Activated T-helper 1 cell treated with anti-CD3 and anti-CD28 coated beads, Interleukin-12 subunit alpha, Interleukin-12 subunit beta, Interleukin-2, Interleukin-4 antibody, amounts not matched to agents 30 ng/mL and 10 ng/mL and 1 ng/mL, durations not matched to agents 14 hours and 24 hours and 36 hours (primary cell): Measurements from ENCODE around the gene IPCEF1. TPM values are rescaled to one million over a fixed set of nuclear protein-coding genes. Genes with fewer than 3 reads are reported as not detected.

Experiments
- DNase-seq: peaks from one replicate; pipeline ENCODE4 v3.0.0; 2021; ENCODE audit warnings: low spot score
- H3K27ac Mint-ChIP-seq: one replicate; pipeline ENCODE4 v1.8.0; 2021; ENCODE audit warnings: mild to moderate bottlenecking, mixed read lengths
- H3K27me3 Mint-ChIP-seq: one replicate; pipeline ENCODE4 v1.8.0; 2022; ENCODE audit warnings: mild to moderate bottlenecking, moderate library complexity, mixed read lengths; ENCODE audit not compliant: insufficient read depth
- H3K36me3 Mint-ChIP-seq: one replicate; pipeline ENCODE4 v1.8.0; 2021; ENCODE audit warnings: low read depth, mixed read lengths
- H3K4me1 Mint-ChIP-seq: one replicate; pipeline ENCODE4 v1.8.0; 2021; ENCODE audit warnings: low read depth, mixed read lengths
- H3K4me3 Mint-ChIP-seq: one replicate; pipeline ENCODE4 v1.8.0; 2021; ENCODE audit warnings: mild to moderate bottlenecking, moderate library complexity, mixed read lengths
- H3K9me3 Mint-ChIP-seq: one replicate; pipeline ENCODE4 v1.8.0; 2021; ENCODE audit warnings: mixed read lengths
- intact Hi-C: fragments of 100-400 bp; cut with micrococcal nuclease; formaldehyde crosslinking; loops from one replicate; pipeline ENCODE4 v1.15.1; 2024
- total RNA-seq: library from RNA; stranded (reverse); gene quantifications from 2 replicates; pipeline ENCODE4 v1.2.3, GENCODE V29; 2022

IPCEF1 gene
- 4.2 and 5.1 TPM in 2 replicates for total RNA-seq

- no peak within 1 kb of the TSS for H3K27ac Mint-ChIP-seq
Measured at GRCh38 chr6:154356690-154357089, at the start of gene IPCEF1. IPCEF1 (minus strand) TSS chr6:154356803; CDS start chr6:154265947, 90,856 bp downstream.

GRCh38 chr6:154406301-154406700 lies 49.7 kb upstream of the IPCEF1 start:
- no peaks in the 10 kb centered on the region for H3K9me3 Mint-ChIP-seq
- DNase-seq, result no peak
- peaks cover 6% of the 10 kb centered on the region for H3K4me1 Mint-ChIP-seq
- intact Hi-C loops, result no loop called here
- peaks cover 3% of the 10 kb centered on the region for H3K27me3 Mint-ChIP-seq
- H3K36me3 Mint-ChIP-seq, result no peaks in the 10 kb centered on the region
- H3K27ac Mint-ChIP-seq, result no peak overlapping the region
- no peak overlapping the region for H3K4me3 Mint-ChIP-seq

More at GRCh38 chr6:154356690-154357089, at the start of gene IPCEF1:
- Mint-ChIP-seq H3K27me3 (peaks cover 13% of the 10 kb centered on the region), H3K4me3 (no peak within 1 kb of the TSS), H3K9me3 (no peaks in the 10 kb centered on the region), H3K36me3 (no peaks in the 10 kb centered on the region), H3K4me1 (peaks cover 20% of the 10 kb centered on the region)
- intact Hi-C loops, result no loop called here
- no peak for DNase-seq

GRCh38 chr6:154404791-154405400 lies 48.3 kb upstream of the IPCEF1 start:
- Mint-ChIP-seq H3K4me3 (no peak overlapping the region), H3K27ac (no peak overlapping the region), H3K27me3 (peaks cover 3% of the 10 kb centered on the region), H3K9me3 (no peaks in the 10 kb centered on the region), H3K4me1 (no peaks in the 10 kb centered on the region), H3K36me3 (no peaks in the 10 kb centered on the region)
- DNase-seq, result no peak
- intact Hi-C loops, result no loop called here

- intact Hi-C loops, result no loop called here
- Mint-ChIP-seq H3K9me3 (no peaks in the 10 kb centered on the region), H3K27ac (no peak overlapping the region), H3K27me3 (peaks cover 3% of the 10 kb centered on the region), H3K4me3 (no peak overlapping the region), H3K36me3 (no peaks in the 10 kb centered on the region), H3K4me1 (no peaks in the 10 kb centered on the region)
- DNase-seq, result no peak
Measured at GRCh38 chr6:154403788-154404187, 47.2 kb upstream of the IPCEF1 start.

- H3K27me3 Mint-ChIP-seq, result no peaks in the 10 kb centered on the region
- no peak for DNase-seq
- H3K36me3 Mint-ChIP-seq, result no peaks in the 10 kb centered on the region
- H3K9me3 Mint-ChIP-seq, result no peaks in the 10 kb centered on the region
- no peak overlapping the region for H3K4me3 Mint-ChIP-seq
- no peaks in the 10 kb centered on the region for H3K4me1 Mint-ChIP-seq
- H3K27ac Mint-ChIP-seq, result no peak overlapping the region
- intact Hi-C loops, result no loop called here
Measured at GRCh38 chr6:154402081-154402780, 45.6 kb upstream of the IPCEF1 start.

GRCh38 chr6:154399097-154399496 lies 42.5 kb upstream of the IPCEF1 start:
- Mint-ChIP-seq H3K4me1 (no peaks in the 10 kb centered on the region), H3K4me3 (no peak overlapping the region), H3K27me3 (peaks cover 4% of the 10 kb centered on the region), H3K36me3 (no peaks in the 10 kb centered on the region), H3K9me3 (no peaks in the 10 kb centered on the region), H3K27ac (no peak overlapping the region)
- intact Hi-C loops, result no loop called here
- DNase-seq, result no peak

- peaks cover 4% of the 10 kb centered on the region for H3K27me3 Mint-ChIP-seq
- DNase-seq, result no peak
- no peaks in the 10 kb centered on the region for H3K4me1 Mint-ChIP-seq
- H3K4me3 Mint-ChIP-seq, result no peak overlapping the region
- intact Hi-C loops, result no loop called here
- no peaks in the 10 kb centered on the region for H3K9me3 Mint-ChIP-seq
- no peak overlapping the region for H3K27ac Mint-ChIP-seq
- H3K36me3 Mint-ChIP-seq, result no peaks in the 10 kb centered on the region
Measured at GRCh38 chr6:154397491-154398195, 41.0 kb upstream of the IPCEF1 start.

GRCh38 chr6:154395878-154396277 lies 39.3 kb upstream of the IPCEF1 start:
- Mint-ChIP-seq H3K4me1 (no peaks in the 10 kb centered on the region), H3K27me3 (peaks cover 6% of the 10 kb centered on the region), H3K9me3 (no peaks in the 10 kb centered on the region), H3K4me3 (no peak overlapping the region), H3K36me3 (no peaks in the 10 kb centered on the region), H3K27ac (no peak overlapping the region)
- no peak for DNase-seq
- intact Hi-C loops, result no loop called here

GRCh38 chr6:154395316-154395715 lies 38.7 kb upstream of the IPCEF1 start:
- peaks cover 6% of the 10 kb centered on the region for H3K27me3 Mint-ChIP-seq
- H3K36me3 Mint-ChIP-seq, result no peaks in the 10 kb centered on the region
- no peak for DNase-seq
- no peaks in the 10 kb centered on the region for H3K4me1 Mint-ChIP-seq
- intact Hi-C loops, result no loop called here
- no peak overlapping the region for H3K27ac Mint-ChIP-seq
- H3K4me3 Mint-ChIP-seq, result no peak overlapping the region
- no peaks in the 10 kb centered on the region for H3K9me3 Mint-ChIP-seq

GRCh38 chr6:154394571-154394970 lies 38.0 kb upstream of the IPCEF1 start:
- peaks cover 6% of the 10 kb centered on the region for H3K27me3 Mint-ChIP-seq
- no peaks in the 10 kb centered on the region for H3K36me3 Mint-ChIP-seq
- intact Hi-C loops, result no loop called here
- no peak overlapping the region for H3K27ac Mint-ChIP-seq
- DNase-seq, result no peak
- no peaks in the 10 kb centered on the region for H3K4me1 Mint-ChIP-seq
- H3K9me3 Mint-ChIP-seq, result no peaks in the 10 kb centered on the region
- no peak overlapping the region for H3K4me3 Mint-ChIP-seq

- DNase-seq, result no peak
- no peaks in the 10 kb centered on the region for H3K36me3 Mint-ChIP-seq
- intact Hi-C loops, result no loop called here
- H3K4me1 Mint-ChIP-seq, result no peaks in the 10 kb centered on the region
- H3K4me3 Mint-ChIP-seq, result no peak overlapping the region
- H3K27ac Mint-ChIP-seq, result no peak overlapping the region
- H3K27me3 Mint-ChIP-seq, result peaks cover 9% of the 10 kb centered on the region
- H3K9me3 Mint-ChIP-seq, result no peaks in the 10 kb centered on the region
Measured at GRCh38 chr6:154390034-154390433, 33.4 kb upstream of the IPCEF1 start.

GRCh38 chr6:154388803-154389202 lies 32.2 kb upstream of the IPCEF1 start:
- intact Hi-C loops, result no loop called here
- no peaks in the 10 kb centered on the region for H3K4me1 Mint-ChIP-seq
- no peak for DNase-seq
- H3K9me3 Mint-ChIP-seq, result no peaks in the 10 kb centered on the region
- H3K36me3 Mint-ChIP-seq, result no peaks in the 10 kb centered on the region
- no peak overlapping the region for H3K27ac Mint-ChIP-seq
- no peak overlapping the region for H3K4me3 Mint-ChIP-seq
- peaks cover 5% of the 10 kb centered on the region for H3K27me3 Mint-ChIP-seq
